Measurements from ENCODE around the gene AP1S3.

AP1S3 gene

GRCh38 chr2:223786943-223787342 is 50.4 kb downstream of the AP1S3 start:
- no peaks in the 10 kb centered on the region for H3F3A ChIP-seq (ENCODE audit: insufficient read depth, low read length)
- peak overlapping the region; percentile 19; the same call in 1 of the 2 replicates for H3K4me2 ChIP-seq (ENCODE audit: low read length)
- H3K79me2 ChIP-seq (ENCODE audit: insufficient read depth, low read length) = peaks cover 43% of the 10 kb centered on the region
- H3K27ac ChIP-seq (ENCODE audit: low read depth, low read length, poor library complexity, severe bottlenecking) = peak overlapping the region; percentile 71
- H3K4me1 ChIP-seq (ENCODE audit: insufficient read depth, low read length, severe bottlenecking) = peaks cover 28% of the 10 kb centered on the region
- H3K9me3 ChIP-seq (ENCODE audit: low read length) = no peaks in the 10 kb centered on the region
- H3K4me3 ChIP-seq (ENCODE audit: low read depth, low read length, poor library complexity, severe bottlenecking) = no peak overlapping the region
- no peaks in the 10 kb centered on the region for H3K27me3 ChIP-seq (ENCODE audit: insufficient read depth, low read length)
- H3K9me2 ChIP-seq (ENCODE audit: low read depth, low read length) = no peaks in the 10 kb centered on the region
- no peak overlapping the region for H2AFZ ChIP-seq (ENCODE audit: low read length)
- peaks cover 5% of the 10 kb centered on the region; the same call in 1 of the 2 replicates for H3K36me3 ChIP-seq (ENCODE audit: insufficient read depth, low read length)
- H3K9ac ChIP-seq (ENCODE audit: low read length) = peak overlapping the region; percentile 19; the same call in 1 of the 2 replicates
- TF ChIP-seq, protein P1, sequence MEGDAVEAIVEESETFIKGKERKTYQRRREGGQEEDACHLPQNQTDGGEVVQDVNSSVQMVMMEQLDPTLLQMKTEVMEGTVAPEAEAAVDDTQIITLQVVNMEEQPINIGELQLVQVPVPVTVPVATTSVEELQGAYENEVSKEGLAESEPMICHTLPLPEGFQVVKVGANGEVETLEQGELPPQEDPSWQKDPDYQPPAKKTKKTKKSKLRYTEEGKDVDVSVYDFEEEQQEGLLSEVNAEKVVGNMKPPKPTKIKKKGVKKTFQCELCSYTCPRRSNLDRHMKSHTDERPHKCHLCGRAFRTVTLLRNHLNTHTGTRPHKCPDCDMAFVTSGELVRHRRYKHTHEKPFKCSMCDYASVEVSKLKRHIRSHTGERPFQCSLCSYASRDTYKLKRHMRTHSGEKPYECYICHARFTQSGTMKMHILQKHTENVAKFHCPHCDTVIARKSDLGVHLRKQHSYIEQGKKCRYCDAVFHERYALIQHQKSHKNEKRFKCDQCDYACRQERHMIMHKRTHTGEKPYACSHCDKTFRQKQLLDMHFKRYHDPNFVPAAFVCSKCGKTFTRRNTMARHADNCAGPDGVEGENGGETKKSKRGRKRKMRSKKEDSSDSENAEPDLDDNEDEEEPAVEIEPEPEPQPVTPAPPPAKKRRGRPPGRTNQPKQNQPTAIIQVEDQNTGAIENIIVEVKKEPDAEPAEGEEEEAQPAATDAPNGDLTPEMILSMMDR (IDR thresholded peaks at IDR 0.05; ENCODE audit: low read length) = no peak
- TF ChIP-seq EZH2 (IDR thresholded peaks at IDR 0.05; ENCODE audit: borderline replicate concordance, low read length) = no peak
- H4K20me1 ChIP-seq (ENCODE audit: insufficient read depth, low read length) = no peaks in the 10 kb centered on the region

DNA sequence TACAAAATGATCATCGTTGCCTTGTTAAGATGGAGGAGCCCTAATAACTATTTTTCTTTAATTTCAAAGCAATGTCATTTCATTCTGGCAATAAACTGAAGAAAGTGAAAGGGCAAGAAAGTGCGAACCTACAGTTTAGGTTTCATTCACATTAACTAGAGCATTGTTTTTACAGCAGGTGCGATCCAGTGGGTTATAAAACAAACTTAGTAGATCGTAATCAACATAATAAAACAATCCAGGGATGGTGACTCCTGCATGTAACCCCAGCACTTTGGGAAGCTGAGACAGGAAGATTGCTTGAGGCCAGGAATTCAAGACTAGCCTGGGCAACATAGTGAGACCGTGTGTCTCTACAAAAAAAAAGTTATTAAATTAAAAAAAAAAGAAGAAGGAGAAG is 51.1 kb downstream of the AP1S3 start:
- peaks cover 40% of the 10 kb centered on the region for H3K79me2 ChIP-seq (ENCODE audit: insufficient read depth, low read length)
- no peaks in the 10 kb centered on the region for H3K9me3 ChIP-seq (ENCODE audit: low read length)
- no peak overlapping the region for H3K4me3 ChIP-seq (ENCODE audit: low read depth, low read length, poor library complexity, severe bottlenecking)
- H3K27ac ChIP-seq (ENCODE audit: low read depth, low read length, poor library complexity, severe bottlenecking) = no peak overlapping the region
- H3K9ac ChIP-seq (ENCODE audit: low read length) = no peak overlapping the region
- no peaks in the 10 kb centered on the region for H3K9me2 ChIP-seq (ENCODE audit: low read depth, low read length)
- H4K20me1 ChIP-seq (ENCODE audit: insufficient read depth, low read length) = no peaks in the 10 kb centered on the region
- H2AFZ ChIP-seq (ENCODE audit: low read length) = no peak overlapping the region
- no peaks in the 10 kb centered on the region for H3K27me3 ChIP-seq (ENCODE audit: insufficient read depth, low read length)
- H3K36me3 ChIP-seq (ENCODE audit: insufficient read depth, low read length) = peaks cover 5% of the 10 kb centered on the region; the same call in 1 of the 2 replicates
- no peaks in the 10 kb centered on the region for H3F3A ChIP-seq (ENCODE audit: insufficient read depth, low read length)
- no peak for TF ChIP-seq EZH2 (IDR thresholded peaks at IDR 0.05; ENCODE audit: borderline replicate concordance, low read length)
- TF ChIP-seq, protein P1 (IDR thresholded peaks at IDR 0.05; ENCODE audit: low read length) = no peak
- H3K4me1 ChIP-seq (ENCODE audit: insufficient read depth, low read length, severe bottlenecking) = peaks cover 28% of the 10 kb centered on the region
- H3K4me2 ChIP-seq (ENCODE audit: low read length) = no peak overlapping the region

DNA sequence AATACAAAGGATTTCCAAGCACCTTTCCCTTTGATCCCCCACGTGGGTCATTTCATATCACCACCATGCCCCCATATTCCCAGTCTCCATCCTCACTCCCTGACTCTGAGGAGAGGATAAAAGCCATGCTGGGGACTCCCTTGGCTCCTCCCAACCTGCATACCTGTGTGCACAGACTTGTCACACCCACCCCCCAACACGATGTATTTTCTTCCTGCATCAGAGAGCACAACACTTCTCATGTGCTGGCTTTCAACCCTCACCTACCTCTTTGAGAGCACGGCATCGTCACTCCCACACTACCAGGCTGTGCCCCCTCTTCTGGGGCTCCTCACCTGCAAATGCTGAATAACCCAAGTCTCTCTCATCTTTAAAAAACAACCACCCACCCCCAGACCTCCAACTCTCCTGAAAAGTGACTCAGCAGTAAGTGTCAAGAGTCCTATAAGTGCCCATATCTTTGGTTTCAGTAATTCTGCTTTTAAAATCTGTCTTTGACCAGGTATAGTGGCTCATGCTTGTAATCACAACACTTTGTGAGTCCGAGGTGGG is 53.1 kb downstream of the AP1S3 start:
- Histone ChIP-seq H3K36me3 (ENCODE audit: insufficient read depth, low read length) (peaks cover 5% of the 10 kb centered on the region; the same call in 1 of the 2 replicates), H3F3A (ENCODE audit: insufficient read depth, low read length) (no peaks in the 10 kb centered on the region), H3K9me2 (ENCODE audit: low read depth, low read length) (no peaks in the 10 kb centered on the region), H3K4me1 (ENCODE audit: insufficient read depth, low read length, severe bottlenecking) (peaks cover 32% of the 10 kb centered on the region), H3K9ac (ENCODE audit: low read length) (no peak overlapping the region), H3K79me2 (ENCODE audit: insufficient read depth, low read length) (peaks cover 26% of the 10 kb centered on the region), H4K20me1 (ENCODE audit: insufficient read depth, low read length) (no peaks in the 10 kb centered on the region), H2AFZ (ENCODE audit: low read length) (no peak overlapping the region), H3K27ac (ENCODE audit: low read depth, low read length, poor library complexity, severe bottlenecking) (no peak overlapping the region), H3K27me3 (ENCODE audit: insufficient read depth, low read length) (no peaks in the 10 kb centered on the region), H3K9me3 (ENCODE audit: low read length) (no peaks in the 10 kb centered on the region), H3K4me3 (ENCODE audit: low read depth, low read length, poor library complexity, severe bottlenecking) (no peak overlapping the region), H3K4me2 (ENCODE audit: low read length) (no peak overlapping the region)
- TF ChIP-seq EZH2 (IDR thresholded peaks at IDR 0.05; ENCODE audit: borderline replicate concordance, low read length) = no peak
- TF ChIP-seq, protein P1 (IDR thresholded peaks at IDR 0.05; ENCODE audit: low read length) = no peak
